ENCODE results near the gene RNF32.
"Not testable (repeated sequence)": the region's sequence is repeated elsewhere in the genome, so short reads cannot be mapped to it uniquely, and the experiment has no call there.

RNF32 gene

DNA sequence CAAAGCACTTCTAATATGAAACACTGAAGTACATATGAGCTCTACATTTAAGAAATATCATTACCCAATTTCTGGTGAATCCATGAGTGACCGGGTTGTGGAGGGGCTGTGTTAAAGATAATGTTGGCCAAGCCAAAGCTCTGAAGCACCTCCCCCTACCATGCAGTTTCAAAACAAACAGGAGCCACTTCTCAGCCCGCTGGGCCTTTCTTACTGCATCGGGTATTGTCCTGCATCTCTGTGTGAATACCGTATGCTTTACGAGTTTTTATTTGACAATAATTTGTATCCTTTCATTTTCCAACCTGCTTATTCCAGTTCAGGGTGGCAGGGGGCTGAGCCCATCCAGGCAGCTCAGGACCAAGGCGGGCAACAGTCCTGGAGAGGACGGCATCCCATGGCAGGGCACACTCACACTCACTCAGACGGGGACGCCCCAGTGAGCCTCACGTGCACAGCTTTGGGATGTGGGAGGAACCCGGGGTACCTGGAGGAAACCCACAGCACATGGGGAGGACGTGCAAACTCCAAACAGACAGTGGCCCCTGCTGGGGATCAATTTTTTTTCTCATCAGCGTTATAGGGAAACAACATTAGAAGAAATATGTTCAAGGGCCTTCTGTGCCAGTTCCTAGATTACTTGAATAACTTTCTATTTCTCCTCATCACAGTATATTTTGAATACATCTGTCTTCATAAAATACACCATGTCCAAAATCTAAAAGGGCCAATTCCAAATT lies 1.9 kb downstream of the RNF32 start:
- no peak for DNase-seq

DNA sequence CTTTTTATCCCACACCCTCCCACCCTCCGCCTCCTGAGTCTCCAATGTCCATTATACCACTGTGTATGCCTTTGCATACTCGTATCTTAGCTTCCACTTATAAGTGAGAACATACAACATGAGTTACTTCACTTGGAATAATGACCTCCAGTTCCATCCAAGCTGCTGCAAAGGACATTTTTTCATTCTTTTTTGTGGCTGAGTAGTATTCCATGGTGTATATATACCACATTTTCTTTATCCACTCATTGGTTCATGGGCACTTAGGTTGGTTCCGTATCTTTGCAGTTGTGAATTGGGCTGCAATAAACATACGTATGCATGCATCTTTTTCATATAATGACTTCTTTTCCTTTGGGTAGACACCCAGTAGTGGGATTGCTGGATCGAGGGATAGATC lies 6.8 kb downstream of the RNF32 start:
- not testable (repeated sequence) for DNase-seq

DNA sequence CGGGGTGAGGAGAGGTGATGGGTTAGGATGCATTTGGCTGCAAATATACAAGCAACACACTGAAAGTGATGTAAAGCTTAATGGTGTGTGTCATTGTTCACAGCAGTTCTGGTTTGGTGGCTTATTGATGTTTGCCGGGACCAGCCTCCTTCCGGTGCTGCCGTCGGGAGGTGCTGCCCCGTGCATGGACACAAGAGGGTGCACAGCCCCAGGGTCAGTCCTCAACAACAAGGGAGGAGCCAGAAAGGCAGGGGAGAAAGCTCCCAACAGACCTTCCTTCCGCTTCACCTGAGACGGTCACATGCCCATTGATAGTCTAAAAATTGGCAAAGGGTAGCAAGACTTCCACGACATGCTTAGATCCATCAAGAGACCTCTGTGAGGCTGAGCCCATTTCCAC lies 9.5 kb downstream of the RNF32 start:
- DNase-seq = no peak

DNA sequence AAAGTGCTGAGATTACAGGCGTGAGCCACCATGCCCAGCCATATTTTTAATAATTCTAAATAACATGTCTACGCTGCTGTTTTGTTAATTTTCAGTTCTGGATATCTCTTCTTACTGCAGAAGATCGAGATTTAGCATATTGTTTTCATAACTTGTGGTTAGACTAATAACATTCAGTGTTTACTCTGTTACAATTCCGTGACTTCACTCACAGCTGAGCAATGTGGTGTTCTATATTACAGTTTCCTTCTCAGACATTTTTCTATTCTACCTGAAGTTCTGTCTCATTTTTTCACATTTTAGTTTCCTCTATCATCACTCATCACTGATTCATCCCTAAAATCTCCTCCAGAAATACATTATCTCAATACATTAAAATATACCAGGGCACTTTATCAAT lies 10.9 kb downstream of the RNF32 start:
- no peak for DNase-seq

DNA sequence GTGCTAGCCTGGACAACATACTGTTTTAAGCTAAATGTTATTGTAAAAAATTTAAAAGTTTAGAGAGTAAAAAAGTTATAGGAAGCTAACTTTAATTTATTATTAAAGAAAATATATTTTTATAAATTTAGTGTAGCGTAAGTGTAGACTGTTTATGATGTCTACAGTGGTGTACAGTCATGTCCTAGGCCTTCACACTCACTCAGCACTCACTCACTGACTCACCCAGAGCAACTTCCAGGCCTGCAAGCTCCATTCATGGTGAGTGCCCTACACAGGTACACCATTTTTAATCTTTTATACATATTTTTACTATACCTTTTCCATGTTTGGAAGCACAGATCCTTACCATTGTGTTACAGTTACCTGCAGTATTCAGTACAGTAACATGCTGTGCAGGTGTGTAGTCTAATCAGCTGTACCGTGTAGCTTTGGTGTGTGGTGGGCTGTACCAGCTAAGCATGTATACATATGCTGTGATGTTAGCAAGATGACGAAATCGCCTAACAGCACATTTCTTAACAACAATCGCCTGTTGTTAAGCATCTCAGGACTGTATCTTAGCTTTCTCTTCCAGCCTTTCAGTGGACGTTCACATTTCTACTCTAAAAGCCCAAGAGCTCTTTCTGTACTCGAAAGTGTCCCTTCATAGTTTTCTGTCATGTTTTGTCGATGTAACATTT lies 12.5 kb downstream of the RNF32 start:
- DNase-seq = no peak

DNA sequence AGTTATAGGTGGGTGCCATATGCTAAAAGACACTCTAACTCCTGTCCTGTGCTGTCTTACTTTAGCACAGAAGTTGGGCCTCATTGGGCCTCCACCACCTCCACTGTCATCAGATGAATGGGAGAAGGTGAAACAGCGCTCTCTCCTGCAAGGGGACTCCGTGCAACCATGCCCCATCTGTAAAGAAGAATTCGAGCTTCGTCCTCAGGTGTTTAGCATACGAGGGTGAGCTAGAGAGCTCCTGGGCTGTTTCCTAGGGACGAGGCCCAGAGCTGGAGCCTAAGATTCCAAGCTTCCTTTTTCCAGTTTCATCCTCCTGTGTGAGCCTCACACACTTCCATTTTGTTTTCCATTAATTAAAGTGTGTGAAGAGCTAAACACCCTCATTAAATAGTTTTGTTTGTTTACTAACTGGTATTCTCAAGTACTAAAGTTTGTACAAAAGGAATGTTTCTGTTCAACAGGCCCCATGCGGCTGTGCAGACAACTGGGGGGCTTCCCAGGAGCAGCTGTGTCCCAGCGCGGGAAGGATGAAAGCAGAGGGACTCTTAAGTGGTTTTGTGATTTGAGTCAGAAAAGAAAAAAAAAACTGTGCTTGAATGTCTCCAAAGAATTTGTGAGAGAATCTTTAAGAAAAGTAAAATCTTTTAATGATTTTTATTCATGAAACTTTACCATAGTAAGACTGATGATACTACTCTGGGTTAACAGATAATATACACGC lies 14.1 kb downstream of the RNF32 start:
- no peak for DNase-seq

DNA sequence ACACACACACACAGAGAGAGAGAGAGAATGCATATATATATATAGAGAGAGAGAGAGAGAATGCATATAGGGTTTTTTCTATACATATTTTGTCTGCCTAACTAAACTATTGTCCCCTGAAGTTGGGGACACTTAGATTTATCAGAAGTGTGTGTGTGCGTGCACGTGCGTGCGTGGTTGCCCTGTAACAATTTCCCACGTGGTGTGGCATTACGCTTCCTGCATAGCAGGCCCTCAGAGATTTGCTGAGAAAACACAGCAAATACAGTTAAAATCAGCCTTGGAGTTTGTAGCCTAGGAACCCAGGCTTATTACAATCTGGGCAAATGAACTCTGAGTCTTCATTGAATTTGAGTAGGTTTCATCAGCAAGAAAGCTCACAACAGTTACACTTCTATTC lies 14.7 kb downstream of the RNF32 start:
- DNase-seq = no peak

DNA sequence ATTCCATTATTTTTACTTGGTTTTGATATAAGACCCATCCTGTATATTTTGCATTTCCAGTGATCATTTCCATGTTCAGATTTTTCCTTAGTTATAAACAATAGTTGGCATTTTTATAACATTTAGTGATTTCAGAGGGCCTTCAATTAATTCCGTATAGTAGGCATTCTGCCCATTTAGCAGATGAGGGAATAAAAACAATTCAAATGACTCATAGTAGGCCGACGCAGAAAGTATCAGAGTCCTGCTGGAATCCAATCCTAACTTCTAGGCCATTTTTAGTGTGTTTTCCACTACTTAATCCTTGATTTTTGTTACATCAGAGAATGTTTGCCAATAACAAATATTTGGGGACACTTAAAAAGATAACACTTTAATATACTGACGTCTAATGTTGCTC lies 15.4 kb downstream of the RNF32 start:
- DNase-seq = no peak

DNA sequence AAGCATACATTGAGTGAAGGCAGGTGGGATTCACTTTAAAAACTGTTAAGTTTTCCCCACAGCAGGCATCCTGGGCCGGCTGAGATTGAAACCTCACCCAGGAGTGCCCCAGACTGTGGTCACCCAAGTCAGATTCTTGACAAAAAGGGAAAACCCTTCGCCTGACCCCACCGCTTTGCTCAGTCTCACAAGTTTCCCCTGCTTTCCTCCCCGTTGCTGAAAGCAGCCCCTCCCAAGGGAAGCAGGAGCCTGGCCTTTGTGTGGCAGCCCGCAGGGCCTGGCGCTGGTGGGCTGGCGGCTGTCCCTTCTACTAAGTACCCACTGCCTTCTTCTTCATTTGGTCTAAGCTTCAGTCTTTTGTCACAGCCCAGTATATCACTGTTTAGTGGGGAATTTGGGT lies 16.0 kb downstream of the RNF32 start:
- DNase-seq = no peak

DNA sequence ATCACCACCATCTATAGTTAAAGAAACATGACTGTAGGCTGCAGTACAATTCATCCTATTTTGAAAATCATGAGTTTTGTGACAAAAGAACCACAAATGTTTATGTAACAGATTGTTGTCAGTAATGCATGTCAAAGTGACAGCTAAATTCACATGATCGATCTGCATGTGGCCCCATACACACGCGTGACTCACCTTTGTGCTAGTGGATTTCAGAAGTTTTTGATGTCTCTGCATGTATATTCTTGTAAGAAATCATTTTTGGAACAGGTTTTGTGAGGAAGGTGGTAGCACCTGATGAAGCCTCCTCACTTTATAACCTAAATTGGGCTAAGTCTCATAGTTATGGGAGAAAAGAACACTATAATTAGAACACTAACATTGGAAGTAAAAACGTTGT lies 17.1 kb downstream of the RNF32 start:
- DNase-seq = no peak

DNA sequence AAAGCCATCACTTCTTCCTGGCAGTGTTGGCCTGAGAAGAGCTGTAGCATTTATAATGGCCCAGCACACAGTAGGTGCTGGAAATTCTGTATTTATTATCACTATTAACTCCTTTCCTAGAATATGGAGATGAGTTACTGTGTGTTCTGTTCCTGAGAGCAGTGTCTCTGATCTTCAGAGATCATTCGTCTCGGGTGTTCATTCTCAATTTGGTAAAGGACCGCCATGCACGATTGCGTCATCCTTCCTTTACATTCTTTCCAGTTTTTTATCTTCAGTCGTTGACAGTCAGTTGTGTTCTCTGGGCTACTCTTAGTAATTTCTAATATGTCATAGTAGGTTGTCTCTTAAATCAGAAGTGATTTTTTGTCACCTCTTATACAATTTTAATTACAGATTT lies 18.6 kb downstream of the RNF32 start:
- no peak for DNase-seq

DNA sequence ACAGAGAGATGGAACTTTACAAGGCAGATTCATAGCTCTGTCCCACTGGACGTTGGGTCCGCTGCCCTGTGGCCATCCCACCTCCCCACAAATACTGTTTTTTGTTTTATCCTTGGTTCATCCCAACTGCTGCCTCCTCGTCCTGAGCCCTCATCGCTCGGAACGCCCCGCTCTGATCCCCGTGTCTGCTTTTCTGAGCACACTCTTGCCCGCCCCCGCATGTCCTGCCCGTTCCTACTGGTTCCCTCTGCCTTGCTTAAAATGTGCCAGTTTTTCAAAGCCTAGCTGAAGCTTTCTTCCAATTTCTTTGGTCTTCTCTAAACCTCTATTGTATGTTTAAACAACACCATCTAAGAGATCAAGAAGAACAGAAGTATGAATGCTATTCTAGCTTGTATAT lies 19.4 kb downstream of the RNF32 start:
- DNase-seq = no peak

DNA sequence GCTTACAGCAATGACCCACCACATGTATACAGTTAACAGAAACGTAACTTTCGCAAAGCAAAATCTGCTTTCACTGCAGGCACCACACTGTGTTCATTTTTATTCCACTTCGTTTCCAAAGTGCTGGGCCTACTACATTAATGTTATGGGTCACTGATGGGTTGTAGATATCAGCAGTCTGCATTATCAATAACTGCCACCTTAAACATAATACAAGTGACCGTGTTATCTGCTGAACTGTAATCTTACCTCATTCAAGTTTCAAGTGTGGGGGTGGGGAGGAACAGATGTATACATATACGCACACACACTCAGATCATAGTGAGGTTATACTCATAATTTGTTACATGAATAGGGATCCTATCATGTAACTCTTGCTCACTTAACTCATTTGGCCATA lies 21.1 kb downstream of the RNF32 start:
- DNase-seq = no peak

DNA sequence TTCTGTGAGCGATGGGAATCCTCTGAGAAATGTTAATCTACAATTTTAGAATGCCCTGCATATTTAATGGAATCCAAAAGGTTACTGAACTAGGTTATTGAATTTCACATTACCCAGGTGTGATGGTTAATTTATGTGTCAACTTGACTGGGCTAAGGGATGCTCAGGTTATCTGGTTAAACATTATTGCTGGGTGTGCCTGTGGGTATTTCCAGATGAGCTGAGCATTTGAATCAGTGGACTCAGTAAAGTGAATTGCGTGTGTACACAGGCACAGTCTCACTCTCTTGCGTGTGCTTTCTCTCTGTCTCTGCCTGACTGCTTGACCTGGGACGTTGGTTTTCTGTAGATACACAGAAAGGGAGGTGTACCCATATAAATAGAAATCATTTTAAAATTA lies 21.7 kb downstream of the RNF32 start:
- DNase-seq = no peak

DNA sequence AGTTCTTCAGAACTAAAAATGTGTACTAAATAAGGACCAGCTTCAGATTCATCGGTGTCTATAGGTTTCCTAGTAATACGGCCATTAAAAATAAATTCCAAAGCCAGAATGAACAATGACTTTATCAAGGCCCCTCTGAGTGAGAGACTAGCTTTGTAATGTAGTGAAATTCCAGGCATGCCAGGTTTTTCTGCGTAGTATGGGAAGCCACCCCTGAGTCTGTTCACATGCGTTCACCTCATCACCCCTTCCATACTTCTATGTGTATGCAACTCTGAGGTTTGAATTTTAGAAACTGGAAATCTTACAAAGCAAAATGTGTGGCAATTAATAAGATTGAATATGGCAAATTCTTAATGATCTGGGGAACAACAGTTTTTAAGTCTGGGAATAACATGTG lies 24.5 kb downstream of the RNF32 start:
- no peak for DNase-seq

DNA sequence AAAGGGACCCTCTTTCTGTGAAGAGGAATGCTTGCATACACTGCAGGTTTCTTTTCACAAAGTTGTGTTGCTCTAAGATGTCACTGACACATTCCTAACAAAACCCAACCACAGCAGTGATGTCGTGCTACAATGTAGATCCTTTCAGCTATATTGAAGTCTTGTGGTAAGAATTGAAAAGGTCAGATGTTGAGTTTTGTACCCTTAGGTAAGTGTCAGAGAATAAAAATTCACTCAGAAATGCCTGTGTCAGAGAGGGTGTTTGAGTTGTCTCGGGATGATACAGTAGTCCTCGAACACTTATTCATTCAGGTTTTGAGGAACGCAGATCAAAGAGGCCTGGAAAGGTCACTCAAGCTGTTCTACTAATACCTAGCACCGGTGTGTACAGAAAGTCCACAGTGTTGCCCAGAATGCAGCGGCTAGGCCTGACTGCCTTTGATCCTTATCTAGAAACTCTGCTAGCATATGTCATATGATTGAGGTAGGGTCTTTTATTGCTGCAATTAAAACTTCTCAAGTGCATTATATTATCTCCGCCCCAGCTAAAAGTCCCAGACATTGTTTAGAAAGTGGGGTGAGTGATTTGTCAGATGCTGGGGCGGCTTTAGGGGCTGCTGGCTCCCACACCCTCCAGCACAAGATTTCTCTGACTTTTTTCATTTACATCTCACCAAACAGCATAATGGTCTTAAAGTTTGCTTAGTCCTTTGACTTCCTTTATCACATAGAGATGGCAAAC lies 26.0 kb downstream of the RNF32 start:
- no peak for DNase-seq

DNA sequence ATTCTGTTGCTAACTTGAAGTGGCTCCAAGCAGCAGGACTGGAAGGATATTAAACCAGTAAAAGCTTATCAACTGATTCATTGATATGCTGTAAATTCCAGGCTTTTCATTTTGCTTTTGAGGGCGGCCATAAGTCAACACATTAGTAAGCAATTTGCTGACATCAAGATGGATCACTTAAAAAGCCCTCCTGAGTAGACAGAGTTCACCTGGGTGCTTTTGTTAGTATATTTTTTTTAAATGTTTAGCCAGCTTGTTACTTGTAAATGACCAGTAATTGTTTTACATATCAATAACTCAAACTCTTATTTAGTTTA lies 26.5 kb downstream of the RNF32 start:
- no peak for DNase-seq

DNA sequence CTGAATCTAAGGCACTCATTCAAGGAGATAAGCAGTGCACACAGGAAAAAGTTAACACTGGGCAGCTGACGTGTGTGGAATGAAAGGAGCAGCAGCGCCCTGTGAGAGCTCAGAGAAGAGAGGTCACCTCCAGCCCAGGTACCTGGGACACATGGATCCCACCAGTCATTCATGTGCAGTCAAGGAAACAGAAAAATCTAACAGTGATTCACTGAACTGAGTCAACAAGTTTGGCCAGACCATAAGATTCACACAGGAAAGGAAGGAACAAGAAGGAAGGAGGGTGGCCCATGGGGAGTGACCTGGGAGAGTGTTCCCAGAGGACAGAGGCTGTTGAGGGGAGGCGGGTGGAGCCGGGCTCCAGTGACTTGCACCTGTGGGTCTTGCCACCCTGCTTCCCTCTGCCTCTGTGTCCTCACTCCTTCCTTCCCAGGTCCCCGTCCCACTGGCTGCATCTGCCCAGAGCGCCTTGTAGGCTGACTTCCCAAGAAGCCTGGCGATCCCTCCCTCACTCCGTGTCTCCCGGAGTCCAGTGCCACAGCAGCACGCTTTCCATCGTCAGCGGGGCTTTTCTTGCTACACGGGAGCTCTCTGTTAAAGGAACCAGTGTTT lies 27.7 kb downstream of the RNF32 start:
- DNase-seq = no peak

DNA sequence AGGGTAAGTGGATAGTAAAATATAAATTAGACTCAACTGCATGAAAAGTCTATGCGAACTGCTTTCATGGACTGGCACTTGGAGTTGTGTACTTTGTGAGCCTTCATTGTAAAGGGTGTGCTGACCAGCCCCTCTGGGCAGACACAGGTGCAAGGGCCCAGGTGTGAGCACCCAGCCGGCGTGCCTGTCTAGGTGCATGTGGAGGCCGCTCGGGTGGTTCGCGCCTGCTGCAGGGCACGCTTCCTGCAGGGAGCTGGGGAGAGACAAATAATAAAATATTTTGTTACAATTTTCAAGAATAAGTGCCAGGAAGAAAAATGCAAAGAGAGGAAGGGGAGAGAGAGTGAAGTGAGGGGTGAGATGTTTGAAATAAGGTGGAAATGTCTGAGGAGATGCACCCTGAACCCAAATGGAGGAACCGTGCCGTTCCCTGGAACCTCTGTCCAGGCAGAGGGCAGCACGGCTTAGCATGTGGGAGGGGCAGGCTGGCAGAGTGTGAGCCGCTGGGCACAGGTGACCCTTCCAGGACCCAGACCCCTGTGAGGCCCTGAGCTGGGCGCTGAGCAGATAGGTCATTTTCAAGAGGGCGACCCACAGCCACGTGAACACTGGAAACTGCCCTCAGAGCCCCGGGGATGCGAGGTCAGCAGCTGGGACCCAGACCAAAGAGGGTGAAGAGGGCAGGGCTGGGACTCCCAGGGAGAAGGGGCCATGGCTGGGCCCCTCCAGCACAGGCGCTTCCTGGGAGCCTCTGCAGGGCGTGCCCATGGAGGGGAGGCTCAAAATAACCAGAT lies 28.7 kb downstream of the RNF32 start:
- no peak for DNase-seq

DNA sequence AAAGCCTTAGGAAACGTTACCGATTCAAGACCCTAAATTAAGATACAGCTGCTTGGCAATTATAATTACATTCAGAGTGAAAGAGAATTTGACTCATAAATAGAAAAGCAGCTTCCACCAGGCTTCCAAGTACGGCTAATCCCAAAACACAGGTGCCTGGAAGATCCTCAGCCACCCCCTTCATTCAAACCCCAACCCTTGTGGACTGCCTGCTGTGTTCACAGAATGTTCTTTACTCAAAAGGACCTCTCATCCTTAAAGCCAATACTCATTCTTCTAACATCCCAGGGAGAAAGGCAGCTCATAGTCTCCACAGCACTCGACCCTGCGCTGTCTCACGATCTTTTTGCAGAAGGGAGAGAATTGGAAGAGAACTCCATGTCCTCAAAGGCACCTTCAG lies 32.9 kb downstream of the RNF32 start:
- DNase-seq = no peak

DNA sequence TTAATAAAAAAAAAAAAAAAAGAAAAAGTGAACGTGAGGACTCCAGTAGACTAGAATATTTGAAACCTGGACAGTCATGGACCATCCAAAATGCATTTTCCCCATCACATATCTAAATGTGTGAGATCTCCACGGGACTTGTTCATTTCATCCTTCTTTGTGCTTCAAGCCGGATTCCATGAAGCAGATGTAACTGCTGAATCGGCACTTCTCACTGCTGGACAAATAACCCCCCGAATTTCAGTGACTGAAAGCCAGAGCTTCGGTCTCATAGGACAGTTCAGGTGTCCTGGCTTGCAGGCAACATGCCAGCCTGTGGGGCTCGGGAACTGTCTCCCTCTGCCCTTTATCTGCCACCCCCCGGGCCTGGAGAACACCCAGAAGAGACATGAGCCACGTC lies 33.3 kb downstream of the RNF32 start:
- no peak for DNase-seq

DNA sequence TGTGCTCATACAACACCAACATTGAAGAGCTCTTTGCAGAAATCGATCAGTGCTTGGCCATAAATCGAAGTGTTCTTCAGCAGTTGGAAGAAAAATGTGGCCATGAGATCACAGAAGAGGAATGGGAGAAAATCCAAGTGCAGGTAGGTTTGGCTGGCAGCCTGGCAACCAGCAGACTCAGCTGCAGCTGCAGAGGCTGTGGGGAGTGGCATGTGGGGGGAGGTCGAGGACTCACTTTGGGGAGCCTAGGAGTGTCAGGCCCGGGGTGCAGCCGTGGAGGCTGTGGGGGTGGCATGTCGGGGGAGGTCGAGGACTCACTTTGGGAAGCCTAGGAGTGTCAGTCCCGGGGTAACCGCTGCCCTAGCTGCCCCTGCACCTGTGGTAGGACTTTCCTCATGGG lies 35.1 kb downstream of the RNF32 start:
- DNase-seq = no peak
